HepG2 (cell line): Measurements from ENCODE around the gene ARHGAP26. TPM values are rescaled to one million over a fixed set of nuclear protein-coding genes. Genes with fewer than 3 reads are reported as not detected.

Source experiments
- ELK4 ChIP-seq: sonication (generic); formaldehyde crosslinking; IDR thresholded peaks from 2 replicates; pipeline ENCODE4 v1.9.0; 2021; ENCODE audit warnings: missing genetic modification reagents, borderline replicate concordance
- TBL1XR1 ChIP-seq: fragments of 150-350 bp; IDR thresholded peaks from 2 replicates; pipeline ENCODE4 v1.6.1; 2014; ENCODE audit warnings: borderline replicate concordance, low read length; ENCODE audit not compliant: partially characterized antibody
- TBX3 ChIP-seq: fragments of 450-650 bp; IDR thresholded peaks from 2 replicates; pipeline ENCODE4 v1.6.1; 2017; ENCODE audit warnings: antibody characterized with exemption, mild to moderate bottlenecking, inconsistent platforms, borderline replicate concordance
- TOPORS ChIP-seq: sonication (generic); formaldehyde crosslinking; IDR thresholded peaks from 2 replicates; pipeline ENCODE4 v1.8.0; 2023; ENCODE audit warnings: mild to moderate bottlenecking, missing genetic modification reagents
- YEATS4 ChIP-seq: sonication (generic); formaldehyde crosslinking; IDR thresholded peaks from 2 replicates; pipeline ENCODE4 v1.4.0; 2020; ENCODE audit warnings: missing genetic modification reagents, borderline replicate concordance
- ZKSCAN8 ChIP-seq: IDR thresholded peaks from 2 replicates; pipeline ENCODE4 v1.6.1; 2016; ENCODE audit warnings: borderline replicate concordance, missing genetic modification reagents, missing compliant biosample characterization
- ZNF17 ChIP-seq: sonication (generic); formaldehyde crosslinking; IDR thresholded peaks from 2 replicates; pipeline ENCODE4 v1.5.0; 2020; ENCODE audit warnings: mild to moderate bottlenecking, missing genetic modification reagents
- ZNF264 ChIP-seq: sonication (generic); formaldehyde crosslinking; IDR thresholded peaks from 2 replicates; pipeline ENCODE4 v1.4.0; 2020; ENCODE audit warnings: missing genetic modification reagents
- ZNF543 ChIP-seq: sonication (generic); formaldehyde crosslinking; IDR thresholded peaks from 2 replicates; pipeline ENCODE4 v1.4.0; 2020; ENCODE audit warnings: mild to moderate bottlenecking, missing genetic modification reagents
- ZNF766 ChIP-seq: sonication (generic); formaldehyde crosslinking; IDR thresholded peaks from 2 replicates; pipeline ENCODE4 v1.5.0; 2020; ENCODE audit warnings: missing genetic modification reagents, borderline replicate concordance
- ZNF773 ChIP-seq: sonication (generic); formaldehyde crosslinking; IDR thresholded peaks from 2 replicates; pipeline ENCODE4 v1.4.0; 2020; ENCODE audit warnings: missing genetic modification reagents, borderline replicate concordance
- polyA plus RNA-seq, 8 experiments: library from polyadenylated mRNA; depleted of rRNA in 3 of 8; stranded (reverse) in 7 of 8; unstranded in 1 of 8; fragments of >200 nt; fragmentation: Illumina TruSeq in 4 of 8; extraction: Trizol in 4 of 8; gene quantifications; 2 replicates each; pipeline versions ENCODE4 v1.2.1 to v1.2.3, GENCODE V29; 2011 to 2016; ENCODE audit warnings: low read depth in 4 of 8, missing spikeins in 1 of 8, mixed read lengths in 1 of 8; ENCODE audit not compliant: insufficient read depth in 1 of 8
- total RNA-seq, 5 experiments: library from RNA; depleted of rRNA; stranded (reverse); fragments of >200 nt; fragmentation: Illumina TruSeq; extraction: Trizol; gene quantifications; 2 replicates each; pipeline ENCODE4 v1.2.3, GENCODE V29; 2016; ENCODE audit warnings: low read depth in 1 of 5
- TF ChIP-seq, protein P1 (sequence below): sonication (generic); formaldehyde crosslinking; IDR thresholded peaks from 2 replicates; pipeline ENCODE4 v1.5.1; 2020; ENCODE audit warnings: mild to moderate bottlenecking, missing genetic modification reagents

The ARHGAP26 gene
- total and polyA plus RNA-seq, 2 of the 13 experiments (the other 11 are each of a cell fraction or from before 2014, with no cell fraction given) = 9.6 to 18.2 TPM

DNA sequence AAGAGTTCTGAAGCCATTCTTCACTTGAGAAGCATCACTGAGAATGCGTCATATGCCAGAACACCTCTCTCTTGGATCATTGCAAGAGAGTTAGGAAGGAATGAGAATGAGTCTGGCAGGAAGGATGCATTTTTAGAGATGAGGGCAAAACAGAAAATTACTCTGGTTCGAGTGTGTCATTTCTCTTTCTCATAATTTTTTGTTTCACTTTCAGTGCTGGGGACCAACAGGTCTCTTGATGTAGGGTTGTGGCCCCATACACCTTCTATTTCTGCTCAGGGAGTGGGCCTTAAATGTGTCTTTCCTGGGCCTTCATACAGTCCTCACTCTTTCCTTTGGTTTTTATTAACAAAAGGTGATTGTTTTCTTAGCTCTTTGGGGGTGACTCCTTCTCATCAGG lies 330.9 kb downstream of the ARHGAP26 start (continued):
- TF ChIP-seq, protein P1, sequence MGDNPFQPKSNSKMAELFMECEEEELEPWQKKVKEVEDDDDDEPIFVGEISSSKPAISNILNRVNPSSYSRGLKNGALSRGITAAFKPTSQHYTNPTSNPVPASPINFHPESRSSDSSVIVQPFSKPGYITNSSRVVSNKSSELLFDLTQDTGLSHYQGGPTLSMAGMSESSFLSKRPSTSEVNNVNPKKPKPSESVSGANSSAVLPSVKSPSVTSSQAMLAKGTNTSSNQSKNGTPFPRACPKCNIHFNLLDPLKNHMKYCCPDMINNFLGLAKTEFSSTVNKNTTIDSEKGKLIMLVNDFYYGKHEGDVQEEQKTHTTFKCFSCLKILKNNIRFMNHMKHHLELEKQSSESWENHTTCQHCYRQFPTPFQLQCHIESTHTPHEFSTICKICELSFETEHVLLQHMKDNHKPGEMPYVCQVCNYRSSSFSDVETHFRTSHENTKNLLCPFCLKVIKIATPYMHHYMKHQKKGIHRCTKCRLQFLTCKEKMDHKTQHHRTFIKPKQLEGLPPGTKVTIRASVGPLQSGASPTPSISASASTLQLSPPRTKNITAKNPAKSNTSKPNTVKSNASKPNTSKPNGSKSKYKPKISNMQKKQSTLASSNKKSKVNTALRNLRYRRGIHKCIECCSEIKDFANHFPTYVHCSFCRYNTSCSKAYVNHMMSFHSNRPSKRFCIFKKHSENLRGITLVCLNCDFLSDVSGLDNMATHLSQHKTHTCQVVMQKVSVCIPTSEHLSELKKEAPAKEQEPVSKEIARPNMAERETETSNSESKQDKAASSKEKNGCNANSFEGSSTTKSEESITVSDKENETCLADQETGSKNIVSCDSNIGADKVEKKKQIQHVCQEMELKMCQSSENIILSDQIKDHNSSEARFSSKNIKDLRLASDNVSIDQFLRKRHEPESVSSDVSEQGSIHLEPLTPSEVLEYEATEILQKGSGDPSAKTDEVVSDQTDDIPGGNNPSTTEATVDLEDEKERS (CRISPR knock-in tag) = no peak
- TF ChIP-seq TBL1XR1 = no peak
- TF ChIP-seq ELK4 = no peak
- TF ChIP-seq ZKSCAN8 = no peak
- TF ChIP-seq TOPORS (CRISPR knock-in tag) = no peak
- no peak for TF ChIP-seq ZNF17 (CRISPR knock-in tag)
- TF ChIP-seq ZNF264 (CRISPR knock-in tag) = no peak
- no peak for TF ChIP-seq YEATS4 (CRISPR knock-in tag)
- no peak for TF ChIP-seq TBX3
- no peak for TF ChIP-seq ZNF543 (CRISPR knock-in tag)
- no peak for TF ChIP-seq ZNF773 (CRISPR knock-in tag)
- TF ChIP-seq ZNF766 (CRISPR knock-in tag) = no peak
